Stimulated activated effector memory CD8-positive, alpha-beta T cell treated with anti-CD3 and anti-CD28 coated beads, Interleukin-12 subunit alpha, Interleukin-12 subunit beta, amount 100 ng/mL, for 72 hours (primary cell): ENCODE results near the gene TSC22D2.

Experiments
- ATAC-seq: fragments of 150-1000 bp; cut with Tn5 transposase; 2 replicates; pipeline ENCODE4 v1.10.0; 2021
- DNase-seq, 2 donors: peaks; one replicate each; pipeline ENCODE4 v3.0.0; 2021 to 2022; ENCODE audit warnings: low spot score in 2 of 2
- H3K27ac Mint-ChIP-seq: one replicate; pipeline ENCODE4 v1.8.0; 2022; ENCODE audit warnings: mild to moderate bottlenecking, mixed read lengths
- H3K36me3 Mint-ChIP-seq: one replicate; pipeline ENCODE4 v1.8.0; 2022; ENCODE audit warnings: mild to moderate bottlenecking, mixed read lengths
- H3K4me1 Mint-ChIP-seq: one replicate; pipeline ENCODE4 v1.8.0; 2022; ENCODE audit warnings: mixed read lengths
- H3K4me3 Mint-ChIP-seq: one replicate; pipeline ENCODE4 v1.8.0; 2022; ENCODE audit warnings: mild to moderate bottlenecking, mixed read lengths
- H3K9me3 Mint-ChIP-seq: one replicate; pipeline ENCODE4 v1.8.0; 2022; ENCODE audit warnings: mixed read lengths

Gene TSC22D2

DNA sequence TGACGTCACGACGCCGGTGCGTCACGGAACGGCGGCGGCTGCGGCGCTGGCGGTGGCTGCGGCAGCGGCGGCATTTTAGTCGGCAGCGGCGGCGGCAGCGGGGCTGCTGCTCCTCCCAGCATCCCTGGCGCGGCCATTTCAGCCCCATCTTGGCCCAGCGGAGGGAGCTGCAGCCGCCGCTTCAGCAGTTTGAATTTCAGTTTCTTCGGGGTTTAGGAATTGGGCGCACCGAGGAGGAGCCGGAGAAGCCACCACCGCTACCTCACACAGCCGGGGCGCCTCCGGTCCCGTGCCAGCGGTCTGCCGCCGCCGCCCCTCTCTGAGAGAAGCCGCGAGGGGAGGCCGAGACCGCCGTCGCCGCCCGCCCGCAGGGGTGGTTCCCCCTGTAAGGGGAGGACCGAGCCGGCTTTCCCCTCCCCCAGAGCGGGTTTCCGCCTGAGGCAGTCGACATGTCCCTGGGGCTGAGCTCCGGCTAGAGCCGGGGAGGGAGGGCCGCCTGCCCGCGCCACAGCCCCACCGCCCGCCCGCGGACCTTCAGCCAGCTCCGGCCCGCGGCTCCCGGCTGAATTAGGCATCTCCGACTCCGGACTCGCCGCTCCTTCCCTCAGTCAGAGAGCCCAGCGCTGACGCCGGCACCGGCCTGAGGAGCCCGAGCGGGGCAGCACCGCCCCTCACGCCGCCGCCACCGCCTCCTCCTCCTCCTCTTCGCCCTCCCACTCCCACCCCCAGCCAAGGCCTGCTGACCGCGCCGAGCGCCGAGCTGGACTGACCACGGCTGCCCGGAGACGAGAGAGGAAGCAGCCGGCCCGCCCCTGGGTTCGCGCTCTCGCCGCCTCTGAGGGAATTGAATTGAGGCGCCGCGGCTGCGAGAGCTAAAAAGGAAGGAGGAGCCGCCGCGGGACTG lies at the start of gene TSC22D2:
TSC22D2 (plus strand) TSS at position 78 of the 904 bp plus-strand sequence. CDS start 1,053 bp downstream, outside the sequence.
- Mint-ChIP-seq H3K4me1 (peaks cover 29% of the 10 kb centered on the region), H3K27ac (peak within 1 kb of the TSS; percentile 86), H3K36me3 (peaks cover 35% of the 10 kb centered on the region), H3K4me3 (peak within 1 kb of the TSS; percentile 92), H3K9me3 (no peaks in the 10 kb centered on the region)
- ATAC-seq = peak; percentile 80
- DNase-seq = peak; percentile 97 to 98

DNA sequence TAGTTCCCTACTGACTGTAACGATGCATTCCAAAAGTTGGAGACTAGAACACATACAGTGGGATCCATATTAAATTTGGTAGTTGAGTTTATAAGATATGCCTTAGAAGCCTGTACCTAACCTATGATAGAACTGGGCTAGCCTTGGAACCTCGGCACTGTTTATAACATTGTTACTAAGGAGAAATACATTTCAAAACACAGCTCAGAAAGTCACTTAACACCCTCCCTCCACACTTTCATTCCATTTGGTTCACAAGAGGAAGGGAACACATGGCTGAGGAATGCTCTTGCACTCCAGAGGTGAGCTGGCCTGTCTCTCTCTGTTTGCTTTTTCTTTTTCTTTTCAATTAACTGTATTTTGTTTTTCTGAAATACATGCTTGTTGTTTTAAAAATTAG lies 48.7 kb upstream of the TSC22D2 start:
- ATAC-seq (no peak), DNase-seq (no peak)
- Mint-ChIP-seq H3K4me1 (no peaks in the 10 kb centered on the region), H3K9me3 (no peaks in the 10 kb centered on the region), H3K27ac (no peak overlapping the region), H3K36me3 (no peaks in the 10 kb centered on the region), H3K4me3 (no peak overlapping the region)

DNA sequence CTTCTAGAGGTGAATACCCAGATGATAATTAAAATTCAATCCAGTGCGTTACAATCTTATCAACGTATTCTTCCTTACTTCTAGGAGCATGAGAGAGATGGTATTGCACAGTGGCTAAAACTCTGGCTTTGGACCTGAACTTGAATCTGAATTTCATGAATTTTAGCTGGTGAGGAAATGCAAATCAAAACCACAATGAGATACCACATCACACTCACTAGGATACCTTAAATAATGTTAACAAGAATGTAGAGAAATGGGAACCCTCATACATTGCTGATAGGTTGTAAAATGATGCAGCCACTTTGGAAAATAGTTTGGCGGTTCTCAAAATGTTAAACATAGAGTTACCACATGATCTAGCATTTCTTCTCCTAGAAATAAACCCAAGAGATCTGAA lies 47.1 kb upstream of the TSC22D2 start:
- no peak for ATAC-seq
- Mint-ChIP-seq H3K4me3 (no peak overlapping the region), H3K4me1 (no peaks in the 10 kb centered on the region), H3K9me3 (no peaks in the 10 kb centered on the region), H3K27ac (no peak overlapping the region), H3K36me3 (no peaks in the 10 kb centered on the region)
- no peak for DNase-seq

DNA sequence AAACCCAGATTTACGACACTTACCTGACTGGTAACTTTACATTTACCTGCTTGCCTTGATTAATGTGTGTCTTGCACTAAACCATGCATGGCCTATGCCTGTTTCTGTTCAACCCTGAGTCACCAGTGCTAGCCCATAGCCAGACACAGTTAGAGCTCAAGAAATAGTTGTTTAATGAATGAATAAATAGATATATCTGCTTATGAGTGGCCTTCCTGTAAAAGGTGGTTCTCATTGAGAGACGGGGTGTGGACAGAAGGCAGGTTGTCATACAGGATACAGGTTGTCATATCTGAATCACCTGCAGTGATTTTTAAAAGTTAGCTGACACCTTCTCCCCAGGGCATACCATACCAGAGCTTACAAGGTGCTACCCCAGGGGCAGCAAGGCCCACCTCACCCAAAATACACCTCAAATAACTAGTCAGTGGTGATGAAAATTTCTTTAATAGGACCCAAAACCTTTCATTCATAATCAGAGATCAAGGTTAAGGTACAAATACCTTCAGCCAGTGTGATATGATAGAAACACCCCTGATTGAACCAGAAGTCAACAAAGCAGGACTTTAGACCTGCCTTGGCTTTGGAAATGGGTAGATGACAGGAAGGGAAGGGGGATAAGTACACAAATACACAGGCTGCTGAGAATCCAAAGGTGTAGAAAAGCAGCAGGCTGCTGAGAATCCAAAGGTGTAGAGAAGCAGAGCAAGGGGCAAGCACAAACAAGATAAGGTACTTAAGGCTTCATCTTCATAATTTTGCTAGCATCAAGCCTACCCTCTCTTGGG lies 45.4 kb upstream of the TSC22D2 start:
- Mint-ChIP-seq H3K4me3 (no peak overlapping the region), H3K36me3 (no peaks in the 10 kb centered on the region), H3K27ac (no peak overlapping the region), H3K4me1 (no peaks in the 10 kb centered on the region), H3K9me3 (no peaks in the 10 kb centered on the region)
- DNase-seq (no peak), ATAC-seq (no peak)

DNA sequence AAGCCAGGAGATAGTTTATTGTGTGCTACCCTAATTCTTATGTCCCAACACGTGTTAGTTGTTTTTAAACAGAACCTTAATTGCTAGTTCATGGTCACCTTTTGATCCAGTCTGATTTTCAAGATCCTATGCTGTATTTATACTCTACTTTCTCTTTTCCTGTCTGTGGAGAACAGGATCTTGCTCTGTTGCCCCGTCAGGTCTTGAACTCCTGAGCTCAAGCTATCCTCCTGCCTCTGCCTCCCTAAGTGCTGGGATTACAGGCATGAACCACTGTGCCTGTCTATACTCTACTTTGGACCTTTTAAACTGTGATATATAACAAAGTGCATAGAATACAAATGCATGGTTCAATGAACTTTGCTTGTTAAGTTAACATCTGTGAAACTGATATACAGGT lies 44.7 kb upstream of the TSC22D2 start:
- no peaks in the 10 kb centered on the region for H3K36me3 Mint-ChIP-seq
- no peak overlapping the region for H3K27ac Mint-ChIP-seq
- no peak overlapping the region for H3K4me3 Mint-ChIP-seq

DNA sequence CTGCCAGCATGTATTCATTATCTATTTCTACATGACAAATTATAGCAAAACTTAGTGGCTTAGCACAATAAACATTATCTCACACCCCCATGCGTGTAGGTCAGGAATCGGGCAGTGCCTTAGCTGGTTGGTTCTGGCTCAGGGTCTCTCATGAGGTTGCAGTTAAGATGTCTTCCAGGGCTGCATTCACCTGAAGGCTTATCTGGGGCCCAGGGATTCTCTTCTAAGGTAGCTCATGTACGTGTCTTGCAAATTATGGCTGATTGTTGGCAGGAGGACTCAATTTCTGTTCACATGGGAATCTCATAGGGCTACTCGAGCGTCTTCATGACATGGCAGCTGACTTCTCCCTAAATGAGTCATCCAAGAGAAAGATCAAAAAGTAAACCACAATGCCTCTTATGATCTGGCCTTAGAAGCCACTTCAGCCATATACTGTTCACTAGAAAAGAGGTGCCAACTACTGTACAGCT lies 42.9 kb upstream of the TSC22D2 start:
- no peak overlapping the region for H3K27ac Mint-ChIP-seq
- no peaks in the 10 kb centered on the region for H3K9me3 Mint-ChIP-seq
- H3K4me3 Mint-ChIP-seq = no peak overlapping the region
- H3K4me1 Mint-ChIP-seq = no peaks in the 10 kb centered on the region
- H3K36me3 Mint-ChIP-seq = no peaks in the 10 kb centered on the region
- ATAC-seq = peak; percentile 70
- DNase-seq = no peak

More for the DNA sequence above, 44.7 kb upstream of the TSC22D2 start:
- DNase-seq = no peak
- no peak for ATAC-seq
- Mint-ChIP-seq H3K4me1 (no peaks in the 10 kb centered on the region), H3K9me3 (no peaks in the 10 kb centered on the region)

DNA sequence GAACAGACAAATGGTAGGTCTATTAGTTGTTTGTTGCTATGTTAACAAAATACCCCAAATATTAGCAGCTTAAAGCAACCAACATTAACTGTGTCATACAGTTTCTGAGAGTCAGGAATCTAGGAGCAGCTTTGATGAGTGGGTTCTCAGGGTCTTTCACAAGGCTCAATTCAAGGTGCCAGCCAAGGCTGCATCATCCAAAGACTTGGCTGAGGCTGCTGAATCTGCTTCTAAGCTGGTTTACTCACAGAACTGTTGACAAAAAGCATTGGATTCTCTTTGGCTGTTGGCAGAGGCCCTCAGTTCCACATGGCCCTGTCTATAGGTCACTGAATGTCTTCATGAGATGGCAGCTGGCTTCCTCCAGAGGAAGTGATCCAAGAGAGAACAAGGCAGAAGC lies 40.3 kb upstream of the TSC22D2 start:
- no peak overlapping the region for H3K27ac Mint-ChIP-seq
- ATAC-seq (no peak), DNase-seq (no peak)
- no peaks in the 10 kb centered on the region for H3K36me3 Mint-ChIP-seq
- no peak overlapping the region for H3K4me3 Mint-ChIP-seq
- H3K4me1 Mint-ChIP-seq = no peaks in the 10 kb centered on the region
- H3K9me3 Mint-ChIP-seq = no peaks in the 10 kb centered on the region

DNA sequence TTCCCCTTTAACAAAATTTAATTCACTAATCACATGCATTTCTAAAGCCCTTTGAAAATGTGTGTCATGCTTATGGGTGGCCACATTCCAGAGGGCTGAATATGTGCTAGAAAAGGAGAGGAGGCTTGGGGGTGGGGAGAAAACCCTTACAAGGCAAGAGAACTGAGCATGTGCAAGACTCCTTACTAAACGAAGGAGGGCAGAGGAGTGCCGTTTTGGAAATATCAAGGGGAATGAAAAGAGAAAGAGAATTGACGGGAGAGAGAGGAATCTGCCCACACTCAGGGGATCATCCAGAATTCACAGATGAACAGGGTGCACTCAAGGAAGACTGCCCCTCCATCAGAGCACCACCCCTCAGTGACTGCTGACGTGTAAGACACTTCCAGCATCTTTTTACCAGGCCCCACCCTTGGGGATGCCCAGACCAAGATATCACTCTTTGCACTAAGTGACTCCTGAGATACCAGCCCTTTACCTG lies 37.9 kb upstream of the TSC22D2 start:
- ATAC-seq (no peak), DNase-seq (no peak)
- H3K36me3 Mint-ChIP-seq = no peaks in the 10 kb centered on the region
- no peaks in the 10 kb centered on the region for H3K9me3 Mint-ChIP-seq
- peaks cover 6% of the 10 kb centered on the region for H3K4me1 Mint-ChIP-seq
- no peak overlapping the region for H3K4me3 Mint-ChIP-seq
- H3K27ac Mint-ChIP-seq = no peak overlapping the region

DNA sequence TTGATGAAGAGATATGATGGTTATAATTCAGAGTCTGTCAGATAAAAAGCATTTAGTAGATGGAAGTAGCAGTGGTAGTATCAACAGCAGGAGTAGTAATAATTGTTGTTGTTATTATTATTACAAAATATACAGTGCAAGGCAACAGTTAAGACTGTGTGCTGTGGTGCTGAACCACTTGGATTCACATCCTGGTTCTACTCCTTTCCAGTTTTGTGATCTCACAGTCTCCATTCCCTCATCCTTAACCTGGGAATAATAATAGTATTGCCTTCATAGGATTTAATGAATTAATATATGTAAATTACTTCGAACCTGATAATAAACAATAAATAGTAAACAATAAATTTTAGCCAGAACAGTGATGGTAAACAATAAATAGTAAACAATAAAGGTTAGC lies 37.1 kb upstream of the TSC22D2 start:
- no peak for ATAC-seq
- Mint-ChIP-seq H3K9me3 (no peaks in the 10 kb centered on the region), H3K27ac (no peak overlapping the region), H3K4me3 (no peak overlapping the region), H3K4me1 (peaks cover 6% of the 10 kb centered on the region), H3K36me3 (no peaks in the 10 kb centered on the region)
- DNase-seq = no peak

DNA sequence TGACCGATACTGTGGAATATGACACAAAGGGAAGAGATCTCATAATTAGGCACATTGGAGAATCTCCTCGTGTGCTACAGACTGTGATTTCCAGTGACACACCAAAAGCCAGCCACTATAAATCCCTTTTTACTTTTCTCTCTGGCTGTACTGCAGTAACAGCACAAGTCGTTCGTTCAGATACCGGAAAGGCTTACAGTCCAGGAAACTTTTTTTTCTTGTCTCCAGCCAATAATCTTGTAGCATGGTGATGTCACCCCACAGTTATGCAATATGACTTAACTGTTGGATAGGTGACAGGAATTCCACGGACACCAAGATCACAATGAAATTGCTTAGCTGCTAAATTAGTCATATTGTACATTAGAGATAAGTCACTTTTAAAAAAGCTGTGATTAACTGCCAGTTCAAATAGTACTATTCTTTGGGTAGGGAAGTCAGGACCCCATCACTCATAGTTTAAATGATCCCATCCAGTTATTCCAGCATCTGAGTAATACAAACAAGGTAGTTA lies 36.3 kb upstream of the TSC22D2 start:
- no peak for ATAC-seq
- Mint-ChIP-seq H3K9me3 (no peaks in the 10 kb centered on the region), H3K27ac (no peak overlapping the region), H3K36me3 (no peaks in the 10 kb centered on the region), H3K4me3 (no peak overlapping the region), H3K4me1 (peaks cover 6% of the 10 kb centered on the region)
- no peak for DNase-seq

DNA sequence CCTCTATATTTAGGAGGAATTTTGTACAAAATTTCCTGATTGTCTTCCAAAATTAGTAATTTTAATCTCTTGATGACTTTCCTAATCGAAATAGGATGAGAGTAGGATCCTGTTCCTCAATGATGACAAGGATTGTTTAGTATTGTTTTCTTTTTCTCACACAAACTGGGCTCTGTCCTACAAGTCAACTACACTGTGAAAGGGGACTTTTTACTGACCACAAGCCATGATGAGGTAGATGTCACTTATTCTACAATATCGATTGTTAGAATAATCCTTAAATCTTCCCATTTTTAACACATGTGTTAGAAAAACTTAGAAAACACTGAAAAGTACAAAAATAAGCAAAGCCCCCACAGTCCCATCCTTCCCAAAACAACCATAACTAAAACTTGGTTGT lies 35.8 kb upstream of the TSC22D2 start:
- Mint-ChIP-seq H3K27ac (no peak overlapping the region), H3K36me3 (no peaks in the 10 kb centered on the region), H3K9me3 (no peaks in the 10 kb centered on the region), H3K4me1 (peaks cover 6% of the 10 kb centered on the region), H3K4me3 (no peak overlapping the region)
- no peak for DNase-seq
- no peak for ATAC-seq

DNA sequence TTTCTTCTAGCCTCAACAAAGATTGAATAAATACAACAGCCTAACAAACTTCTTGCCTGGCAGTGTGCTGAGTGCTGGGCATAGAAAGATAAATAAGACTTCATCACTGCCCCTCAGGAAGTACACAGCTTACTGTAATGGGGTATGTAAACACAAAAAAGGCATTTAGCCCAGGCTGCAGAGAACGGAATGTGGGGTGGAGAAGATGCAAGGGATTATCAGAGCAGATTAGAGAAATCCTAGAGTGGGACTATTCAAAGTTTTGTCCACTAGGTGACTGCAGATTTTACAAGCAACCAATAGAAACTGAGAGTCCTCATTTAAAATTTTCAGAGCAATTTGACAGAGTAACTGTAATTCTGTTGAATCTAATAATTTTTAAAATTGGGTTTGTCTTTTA lies 35.4 kb upstream of the TSC22D2 start:
- DNase-seq (no peak), ATAC-seq (no peak)
- Mint-ChIP-seq H3K4me3 (peak overlapping the region; percentile 25), H3K4me1 (peaks cover 6% of the 10 kb centered on the region), H3K27ac (no peak overlapping the region), H3K36me3 (no peaks in the 10 kb centered on the region), H3K9me3 (no peaks in the 10 kb centered on the region)

DNA sequence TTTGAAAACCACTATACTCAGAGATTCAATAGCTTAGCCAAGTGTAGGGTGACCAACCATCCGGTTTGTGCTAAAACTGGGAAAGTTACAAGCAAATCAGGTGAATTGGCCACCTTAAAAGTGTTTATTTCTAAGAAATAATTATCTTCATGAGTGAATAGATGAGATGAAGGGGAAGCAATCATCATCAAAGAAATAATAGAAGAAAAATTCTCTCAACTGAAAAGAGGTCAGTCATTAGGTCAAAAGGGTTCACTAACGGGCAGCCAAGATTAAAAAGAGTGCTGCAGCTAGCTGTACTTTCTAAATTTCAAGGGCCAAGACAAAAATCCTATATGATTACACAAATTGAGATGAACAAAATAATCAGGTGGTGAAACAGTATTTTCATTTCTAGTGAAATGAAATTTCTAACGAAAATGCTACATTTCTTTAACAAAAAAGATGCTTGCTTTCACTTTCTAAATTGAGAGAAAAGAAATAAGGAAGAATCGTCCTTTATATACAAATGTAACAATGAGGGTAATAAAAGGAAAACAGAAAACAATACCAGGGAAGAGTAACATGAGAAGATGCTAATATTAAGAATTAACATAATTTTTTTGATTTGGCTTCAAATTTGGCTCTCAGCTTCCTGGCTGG lies 34.7 kb upstream of the TSC22D2 start:
- Mint-ChIP-seq H3K4me3 (peak overlapping the region; percentile 25), H3K27ac (no peak overlapping the region)
- ATAC-seq = no peak

DNA sequence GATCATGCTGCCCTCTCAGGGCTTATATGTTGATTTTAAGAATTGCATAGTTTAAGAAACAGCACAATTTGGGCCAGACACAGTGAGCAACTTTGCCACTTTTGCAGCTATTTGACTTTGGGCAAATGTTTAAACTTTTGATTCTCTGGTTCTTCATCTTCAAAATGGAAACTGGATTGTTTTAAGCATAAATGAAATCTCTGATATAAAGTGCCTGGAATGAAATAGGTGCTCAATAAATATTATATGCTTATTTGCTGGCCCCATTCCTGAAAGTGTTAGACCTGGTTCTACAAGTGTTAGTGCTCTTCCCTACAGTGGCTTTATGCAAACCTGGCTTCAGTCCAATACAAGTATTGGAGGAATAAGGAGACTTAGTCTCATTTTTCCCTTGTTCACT lies 33.1 kb upstream of the TSC22D2 start:
- H3K9me3 Mint-ChIP-seq = no peaks in the 10 kb centered on the region
- peaks cover 6% of the 10 kb centered on the region for H3K4me1 Mint-ChIP-seq
- H3K4me3 Mint-ChIP-seq = no peak overlapping the region
- no peak for DNase-seq
- no peaks in the 10 kb centered on the region for H3K36me3 Mint-ChIP-seq
- H3K27ac Mint-ChIP-seq = no peak overlapping the region
- no peak for ATAC-seq

More for the DNA sequence above, 34.7 kb upstream of the TSC22D2 start:
- Mint-ChIP-seq H3K9me3 (no peaks in the 10 kb centered on the region), H3K36me3 (no peaks in the 10 kb centered on the region), H3K4me1 (peaks cover 6% of the 10 kb centered on the region)
- no peak for DNase-seq
